K562 treated with DMSO at 1 percent for 4 hours (cell line): ENCODE data around the gene GRIA3. TPM values are rescaled to one million over a fixed set of nuclear protein-coding genes. Genes with fewer than 3 reads are reported as not detected.

Experiments
- total RNA-seq: library from RNA; unstranded; fragments of 300-600 nt; gene quantifications from 2 replicates; pipeline ENCODE4 v1.2.3, GENCODE V29; 2022; ENCODE audit not compliant: insufficient read depth

The GRIA3 gene
- total RNA-seq: not detected in 2 replicates

DNA sequence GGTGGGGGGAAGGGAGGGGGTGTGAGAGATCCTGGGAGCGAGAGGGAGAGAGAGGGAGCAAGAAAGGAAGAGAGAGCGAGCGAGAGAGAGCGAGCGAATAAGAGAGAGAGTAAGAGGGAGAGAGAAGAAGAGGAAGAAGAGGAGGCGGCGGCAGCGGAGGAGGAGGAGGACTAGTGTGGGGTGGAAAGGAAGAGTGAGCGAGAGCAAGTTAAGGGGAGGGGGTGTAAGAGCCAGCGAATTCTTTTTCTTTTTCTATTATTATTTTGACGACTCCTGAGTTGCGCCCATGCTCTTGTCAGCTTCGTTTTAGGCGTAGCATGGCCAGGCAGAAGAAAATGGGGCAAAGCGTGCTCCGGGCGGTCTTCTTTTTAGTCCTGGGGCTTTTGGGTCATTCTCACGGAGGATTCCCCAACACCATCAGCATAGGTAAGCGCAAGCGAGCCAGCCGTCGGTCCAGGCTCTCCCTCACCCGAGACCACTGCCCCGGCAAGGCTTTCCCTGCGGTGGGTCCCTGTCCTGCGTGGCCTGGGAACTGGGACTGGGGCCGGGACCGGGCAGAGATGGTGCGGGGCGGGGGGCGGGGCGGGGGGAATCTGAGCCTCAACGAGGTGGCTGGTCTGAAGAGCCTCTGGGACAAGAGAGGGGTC, at the start of gene GRIA3:
Gene GRIA3 (plus strand): TSS at position 60 of the 647 bp plus-strand sequence. CDS start 258 bp downstream, at position 318.

